GM12873 (cell line): ENCODE measurements around the gene NMU.

Experiments
- CTCF ChIP-seq: IDR thresholded peaks from 2 replicates; pipeline ENCODE4 v1.5.1; 2012; ENCODE audit warnings: low read depth, mild to moderate bottlenecking, moderate library complexity, low read length, control low read depth; ENCODE audit not compliant: insufficient read depth; ENCODE audit errors: missing control alignments

The NMU gene

GRCh38 chr4:55670695-55671094 lies 34.6 kb upstream of the NMU start:
- no peak for TF ChIP-seq CTCF

GRCh38 chr4:55668449-55668848 lies 32.4 kb upstream of the NMU start:
- TF ChIP-seq CTCF: no peak

- no peak for TF ChIP-seq CTCF
These were observed 30.4 kb upstream of the NMU start for GRCh38 chr4:55666535-55666934.

- TF ChIP-seq CTCF: no peak
These were observed 27.0 kb upstream of the NMU start for GRCh38 chr4:55663145-55663544.

GRCh38 chr4:55661398-55662056 lies 25.4 kb upstream of the NMU start:
- TF ChIP-seq CTCF: no peak

- TF ChIP-seq CTCF: no peak
These were observed 22.6 kb upstream of the NMU start for GRCh38 chr4:55658657-55659056.

GRCh38 chr4:55654131-55654530 lies 18.0 kb upstream of the NMU start:
- TF ChIP-seq CTCF: no peak
